Measurements from ENCODE around the gene SUMO3. TPM values are rescaled to one million over a fixed set of nuclear protein-coding genes. Genes with fewer than 3 reads are reported as not detected.

SUMO3 gene
- total RNA-seq, 1 experiment from 2014 or later = 82.9 TPM

- H3K27me3 ChIP-seq (ENCODE audit: insufficient read depth, low read length) = no peaks in the 10 kb centered on the region
- H2BK15ac ChIP-seq (ENCODE audit: low read depth, low read length) = no peak overlapping the region
- no peak overlapping the region for H3K14ac ChIP-seq (ENCODE audit: insufficient read depth, low read length)
- no peaks in the 10 kb centered on the region for H3K27me3 Mint-ChIP-seq (ENCODE audit: low read depth)
- no peaks in the 10 kb centered on the region for H4K20me1 ChIP-seq (ENCODE audit: control insufficient read depth, insufficient read depth, insufficient read length)
- H3K4ac ChIP-seq (ENCODE audit: low read depth, low read length) = no peak overlapping the region
- H3K4me3 Mint-ChIP-seq = no peak overlapping the region
- H3K4me2 ChIP-seq (ENCODE audit: insufficient read depth, insufficient read length, low read length) = no peak overlapping the region
- H2BK20ac ChIP-seq (ENCODE audit: low read depth, low read length, poor library complexity, severe bottlenecking) = no peak overlapping the region
- no peak for TF ChIP-seq CTCF (conservative IDR thresholded peaks at IDR 0.05)
- no peak overlapping the region for H2AFZ ChIP-seq (ENCODE audit: low read length)
- no peak overlapping the region for H3K18ac ChIP-seq (ENCODE audit: insufficient read length, low read depth, low read length)
- H3K27ac ChIP-seq (ENCODE audit: insufficient read length, low read depth, low read length) = no peak overlapping the region
- no peaks in the 10 kb centered on the region for H3K79me1 ChIP-seq (ENCODE audit: insufficient read depth, low read depth, low read length, poor library complexity, severe bottlenecking)
- no peak overlapping the region for H3T11ph ChIP-seq (ENCODE audit: low read length)
- no peaks in the 10 kb centered on the region for H3K9me3 ChIP-seq (ENCODE audit: control insufficient read depth, low read depth, low read length)
- no peak overlapping the region for H4K5ac ChIP-seq (ENCODE audit: insufficient read length, low read depth, low read length)
- no peak overlapping the region for H2BK5ac ChIP-seq (ENCODE audit: insufficient read length, low read length)
- peaks cover 44 to 87% (median 76%) of the 10 kb centered on the region in 3 experiments; a peak in 6 of 7 replicates for H3K36me3 Mint-ChIP-seq (ENCODE audit: insufficient read depth in 1 of 3, low read depth in 3 of 3)
- H3K56ac ChIP-seq (ENCODE audit: insufficient read length, low read depth, low read length) = no peak overlapping the region
- H3K23me2 ChIP-seq (ENCODE audit: insufficient read length, low read depth, low read length, poor library complexity, severe bottlenecking) = no peaks in the 10 kb centered on the region
- H3K79me2 ChIP-seq (ENCODE audit: insufficient read depth, low read length) = peaks cover 5% of the 10 kb centered on the region; the same call in 1 of the 2 replicates
- no peak overlapping the region for H2BK120ac ChIP-seq (ENCODE audit: low read depth, low read length, poor library complexity, severe bottlenecking)
- H4K91ac ChIP-seq (ENCODE audit: insufficient read length, low read depth, low read length) = no peak overlapping the region
- WGBS (ENCODE audit: extremely low coverage, insufficient read length, low lambda C conversion rate) = no CpG with 5 or more reads among the region's 14 CpGs
- no peak overlapping the region for H3K9ac ChIP-seq (ENCODE audit: extremely low read depth, insufficient read length, low read length)
- H3K4me1 ChIP-seq (ENCODE audit: insufficient read depth, low read length) = no peaks in the 10 kb centered on the region
- no peak overlapping the region for H3K23ac ChIP-seq (ENCODE audit: insufficient read length, low read depth, low read length)
- H4K8ac ChIP-seq (replicated peaks; ENCODE audit: insufficient read length, low read depth, low read length) = no peak overlapping the region
- no peak overlapping the region for H2AK5ac ChIP-seq (ENCODE audit: insufficient read length, low read length)
- no peaks in the 10 kb centered on the region for H3K4me1 Mint-ChIP-seq
- H3K27ac Mint-ChIP-seq = peak overlapping the region in 1 of 3 experiments; percentile 60; a peak in 1 of 7 replicates
- no peak for DNase-seq
- H3K9me3 Mint-ChIP-seq = no peaks in the 10 kb centered on the region
- H2BK12ac ChIP-seq (ENCODE audit: insufficient read length, low read depth, low read length) = no peak overlapping the region
These were observed 36.5 kb upstream of the SUMO3 start for GRCh38 chr21:44854391-44854663.
